ENCODE data around the gene TRPM6. TPM values are rescaled to one million over a fixed set of nuclear protein-coding genes. Genes with fewer than 3 reads are reported as not detected.
A peak's percentile ranks its signal among the peaks of the same experiment; 100 is the strongest.
"Not testable (repeated sequence)": the region's sequence is repeated elsewhere in the genome, so short reads cannot be mapped to it uniquely, and the experiment has no call there.

Gene TRPM6
- total RNA-seq, 1 donor from 2014 or later = 1.1 TPM

GRCh38 chr9:74855072-74855471 lies 32.6 kb downstream of the TRPM6 start:
- no peak for DNase-seq

GRCh38 chr9:74853024-74853423 lies 34.7 kb downstream of the TRPM6 start:
- DNase-seq = not testable (repeated sequence)

GRCh38 chr9:74848153-74848525 lies 39.6 kb downstream of the TRPM6 start:
- no peak for DNase-seq

- DNase-seq = no peak
These were observed 40.1 kb downstream of the TRPM6 start for GRCh38 chr9:74847478-74848152.

GRCh38 chr9:74846766-74847165 lies 41.0 kb downstream of the TRPM6 start:
- DNase-seq = no peak

- DNase-seq = no peak
These were observed 49.4 kb downstream of the TRPM6 start for GRCh38 chr9:74838351-74838750.

GRCh38 chr9:74824654-74825053 lies 63.1 kb downstream of the TRPM6 start:
- DNase-seq = no peak

- peak; percentile 30 for DNase-seq
These were observed 66.1 kb downstream of the TRPM6 start for GRCh38 chr9:74821636-74822035.

GRCh38 chr9:74817816-74818215 lies 69.9 kb downstream of the TRPM6 start:
- DNase-seq = no peak

- DNase-seq = no peak
These were observed 70.4 kb downstream of the TRPM6 start for GRCh38 chr9:74817281-74817810.

- no peak for DNase-seq
These were observed 77.5 kb downstream of the TRPM6 start for GRCh38 chr9:74810200-74810599.

- DNase-seq = no peak
These were observed 83.7 kb downstream of the TRPM6 start for GRCh38 chr9:74804018-74804385.

- no peak for DNase-seq
These were observed 84.2 kb downstream of the TRPM6 start for GRCh38 chr9:74803376-74804017.

GRCh38 chr9:74800226-74800625 lies 87.5 kb downstream of the TRPM6 start:
- DNase-seq = no peak

- no peak for DNase-seq
These were observed 91.9 kb downstream of the TRPM6 start for GRCh38 chr9:74795803-74796202.

- DNase-seq = no peak
These were observed 92.6 kb downstream of the TRPM6 start for GRCh38 chr9:74795081-74795480.

GRCh38 chr9:74784506-74784905 lies 103.2 kb downstream of the TRPM6 start:
- no peak for DNase-seq

GRCh38 chr9:74783408-74783807 lies 104.3 kb downstream of the TRPM6 start:
- no peak for DNase-seq

- DNase-seq = peak; percentile 10
These were observed 110.4 kb downstream of the TRPM6 start for GRCh38 chr9:74777136-74777879.

- no peak for DNase-seq
These were observed 112.3 kb downstream of the TRPM6 start for GRCh38 chr9:74775396-74775795.

GRCh38 chr9:74773886-74774479 lies 113.7 kb downstream of the TRPM6 start:
- DNase-seq = peak; percentile 34

GRCh38 chr9:74772121-74772520 lies 115.6 kb downstream of the TRPM6 start:
- DNase-seq = no peak

GRCh38 chr9:74771672-74772071 lies 116.0 kb downstream of the TRPM6 start:
- DNase-seq = no peak

Measured in occipital lobe (tissue), 2 donors.